ENCODE measurements around the gene EXOC6B. TPM values are rescaled to one million over a fixed set of nuclear protein-coding genes. Genes with fewer than 3 reads are reported as not detected.
"Not testable (repeated sequence)": the region's sequence is repeated elsewhere in the genome, so short reads cannot be mapped to it uniquely, and the experiment has no call there.

EXOC6B gene
- total and polyA plus RNA-seq, 7 donors = 4.4 to 26.8 (median 14.1) TPM

DNA sequence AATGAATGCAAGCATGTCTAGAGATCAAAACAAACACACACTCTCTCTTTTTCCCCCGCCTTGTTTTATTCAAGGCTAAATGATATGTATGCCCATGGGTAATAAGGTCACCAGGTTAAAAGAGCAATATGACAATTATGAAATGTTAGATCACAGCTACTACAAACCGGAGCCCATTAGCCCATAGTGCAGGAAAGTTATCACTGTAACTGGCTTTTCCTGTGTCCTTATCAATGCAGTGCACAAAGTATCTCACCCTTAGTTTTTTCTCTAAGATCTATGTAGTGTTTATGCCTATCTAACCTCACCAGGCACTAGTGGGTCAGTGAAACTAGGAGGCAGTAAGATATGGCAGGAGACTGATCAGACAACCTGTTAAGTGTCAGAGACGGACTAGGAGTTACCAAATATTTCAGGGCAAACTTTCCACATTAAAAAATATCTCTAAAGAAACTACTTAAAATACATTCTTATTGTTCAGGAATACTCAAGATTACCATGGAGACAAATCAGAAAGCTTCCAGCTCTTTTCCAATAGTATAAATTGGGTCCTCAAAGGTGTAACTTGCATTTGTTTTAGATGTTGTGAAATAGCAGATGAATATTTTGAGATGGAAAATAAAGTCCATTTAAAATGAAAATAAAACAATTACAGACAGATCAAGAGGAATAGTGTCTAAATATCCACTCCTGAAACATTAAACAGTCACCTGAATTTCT, 282.2 kb downstream of the EXOC6B start:
- H3K9me3 ChIP-seq = no peaks in the 10 kb centered on the region
- no peaks in the 10 kb centered on the region for H3K4me1 ChIP-seq
- no peak for DNase-seq
- H3K27me3 ChIP-seq (ENCODE audit: insufficient read depth in 3 of 3, low read length in 2 of 3) = no peaks in the 10 kb centered on the region
- no peaks in the 10 kb centered on the region for H3K36me3 ChIP-seq (ENCODE audit: insufficient read depth in 1 of 2, low read depth in 1 of 2)
- TF ChIP-seq CTCF (IDR thresholded peaks at IDR 0.05) = no peak
- intact Hi-C loops (cut with DNase I) = no loop called here
- H3K27ac ChIP-seq = no peak overlapping the region
- 73 to 81% (median 76%) methylated on average over 3 of the region's 3 CpGs for WGBS, 3 donors
- no peak for ATAC-seq
- no peak overlapping the region for H3K4me3 ChIP-seq

- Histone ChIP-seq H3K27ac (no peak overlapping the region), H3K36me3 (ENCODE audit: insufficient read depth in 1 of 2, low read depth in 1 of 2) (no peaks in the 10 kb centered on the region), H3K4me1 (no peaks in the 10 kb centered on the region), H3K4me3 (no peak overlapping the region), H3K9me3 (no peaks in the 10 kb centered on the region), H3K27me3 (ENCODE audit: insufficient read depth in 3 of 3, low read length in 2 of 3) (no peaks in the 10 kb centered on the region)
- 24 to 51% (median 34%) methylated on average over 2 of the region's 2 CpGs for WGBS, 3 donors
- TF ChIP-seq CTCF (IDR thresholded peaks at IDR 0.05) = no peak
- intact Hi-C loops (cut with DNase I) = no loop called here
- DNase-seq (no peak), ATAC-seq (no peak)
Measured at GRCh38 chr2:72539071-72539552, 286.7 kb downstream of the EXOC6B start.

DNA sequence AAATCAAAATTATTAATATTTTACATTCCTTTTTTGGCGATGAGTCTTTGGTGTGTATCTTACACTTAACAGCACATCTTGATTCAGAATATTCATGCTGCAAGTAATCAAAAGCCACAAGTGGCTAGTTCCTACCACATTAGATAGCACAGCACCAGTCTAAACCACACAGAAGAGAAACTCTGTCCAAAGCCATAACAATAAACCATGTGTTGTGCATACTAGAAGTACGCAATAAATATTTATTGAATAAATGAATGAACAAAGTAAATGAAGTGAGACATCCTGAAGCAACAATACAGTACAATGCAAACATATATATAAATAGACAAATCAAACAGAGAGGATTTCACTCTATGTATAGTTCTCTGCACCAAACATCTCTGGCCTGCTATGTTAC, 287.3 kb downstream of the EXOC6B start:
- ATAC-seq (no peak), DNase-seq (no peak)
- intact Hi-C loops (cut with DNase I) = no loop called here
- WGBS, 3 donors = 96 to 97% (median 97%) methylated on average over 2 of the region's 2 CpGs
- Histone ChIP-seq H3K27ac (no peak overlapping the region), H3K9me3 (no peaks in the 10 kb centered on the region), H3K27me3 (ENCODE audit: insufficient read depth in 3 of 3, low read length in 2 of 3) (no peaks in the 10 kb centered on the region), H3K4me1 (no peaks in the 10 kb centered on the region), H3K36me3 (ENCODE audit: insufficient read depth in 1 of 2, low read depth in 1 of 2) (no peaks in the 10 kb centered on the region), H3K4me3 (no peak overlapping the region)
- TF ChIP-seq CTCF (IDR thresholded peaks at IDR 0.05) = no peak

GRCh38 chr2:72535586-72535985, 290.2 kb downstream of the EXOC6B start:
- H3K4me1 ChIP-seq; H3K36me3 ChIP-seq (ENCODE audit: insufficient read depth in 1 of 2, low read depth in 1 of 2); DNase-seq; H3K27ac ChIP-seq; H3K9me3 ChIP-seq; intact Hi-C loops (cut with DNase I); H3K27me3 ChIP-seq (ENCODE audit: insufficient read depth in 3 of 3, low read length in 2 of 3); H3K4me3 ChIP-seq; ATAC-seq: not testable (repeated sequence)
- 96 to 98% (median 97%) methylated on average over 8 of the region's 8 CpGs for WGBS, 3 donors

DNA sequence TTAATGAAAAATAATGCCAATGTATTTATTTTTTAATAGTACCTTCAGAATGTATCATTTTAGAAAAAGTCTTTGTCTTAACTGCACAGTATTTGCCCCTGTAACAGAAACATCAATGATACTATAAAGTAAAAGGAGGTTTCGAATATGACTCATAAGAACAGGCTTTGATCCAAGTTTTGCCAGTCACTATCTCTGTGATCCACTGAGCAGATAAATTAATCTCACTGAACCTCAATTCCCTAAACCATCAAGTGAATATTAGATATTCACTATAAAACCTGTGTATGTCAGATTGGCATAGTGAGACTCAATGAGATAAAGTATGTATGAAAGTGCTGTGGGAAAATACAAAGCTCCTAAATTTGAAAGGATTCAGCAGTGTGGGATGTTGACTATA, 292.1 kb downstream of the EXOC6B start:
- no peak for DNase-seq

More for the DNA sequence above, 292.1 kb downstream of the EXOC6B start:
- ATAC-seq = no peak
- no peaks in the 10 kb centered on the region for H3K4me1 ChIP-seq
- H3K27ac ChIP-seq = no peak overlapping the region
- H3K9me3 ChIP-seq = no peaks in the 10 kb centered on the region
- H3K4me3 ChIP-seq = no peak overlapping the region
- H3K27me3 ChIP-seq (ENCODE audit: insufficient read depth in 3 of 3, low read length in 2 of 3) = no peaks in the 10 kb centered on the region
- no peaks in the 10 kb centered on the region for H3K36me3 ChIP-seq (ENCODE audit: insufficient read depth in 1 of 2, low read depth in 1 of 2)
- no peak for TF ChIP-seq CTCF (IDR thresholded peaks at IDR 0.05)
- WGBS, 3 donors = 67 to 96% (median 74%) methylated on average over 1 of the region's 1 CpG
- intact Hi-C loops (cut with DNase I) = no loop called here
